ENCODE results near the gene IL21. TPM values are rescaled to one million over a fixed set of nuclear protein-coding genes. Genes with fewer than 3 reads are reported as not detected.

IL21 gene
- polyA plus RNA-seq (2012; ENCODE audit: missing spikeins): not detected

- DNase-seq (ENCODE audit: insufficient read length) (no peak), FAIRE-seq (no peak)
- TF ChIP-seq POLR2AphosphoS5 (IDR thresholded peaks at IDR 0.05; ENCODE audit: low read depth, low read length): no peak
- no peak for TF ChIP-seq TAF1 (IDR thresholded peaks at IDR 0.05; ENCODE audit: borderline replicate concordance, low read depth, low read length)
- TF ChIP-seq POLR2A (IDR thresholded peaks at IDR 0.05; ENCODE audit: low read depth, low read length): no peak
Observed at GRCh38 chr4:122621016-122621507, at the start of gene IL21. Gene IL21, minus strand, starts transcription at chr4:122621066. Its CDS starts 55 bp downstream, at chr4:122621011.

GRCh38 chr4:122669911-122670738, 49.3 kb upstream of the IL21 start:
- DNase-seq (ENCODE audit: insufficient read length): no peak
- TF ChIP-seq POLR2AphosphoS5 (IDR thresholded peaks at IDR 0.05; ENCODE audit: low read depth, low read length) (no peak), POLR2A (IDR thresholded peaks at IDR 0.05; ENCODE audit: low read depth, low read length) (no peak), TAF1 (IDR thresholded peaks at IDR 0.05; ENCODE audit: borderline replicate concordance, low read depth, low read length) (no peak)
- FAIRE-seq: no peak

- TF ChIP-seq TAF1 (IDR thresholded peaks at IDR 0.05; ENCODE audit: borderline replicate concordance, low read depth, low read length): no peak
- no peak for DNase-seq (ENCODE audit: insufficient read length)
- FAIRE-seq: no peak
Observed at GRCh38 chr4:122668241-122668640, 47.4 kb upstream of the IL21 start.

GRCh38 chr4:122666527-122667245, 45.8 kb upstream of the IL21 start:
- DNase-seq (ENCODE audit: insufficient read length) (no peak), FAIRE-seq (no peak)
- TF ChIP-seq TAF1 (IDR thresholded peaks at IDR 0.05; ENCODE audit: borderline replicate concordance, low read depth, low read length) (no peak), POLR2A (IDR thresholded peaks at IDR 0.05; ENCODE audit: low read depth, low read length) (no peak), POLR2AphosphoS5 (IDR thresholded peaks at IDR 0.05; ENCODE audit: low read depth, low read length) (no peak)

- DNase-seq (ENCODE audit: insufficient read length) (no peak), FAIRE-seq (no peak)
- no peak for TF ChIP-seq TAF1 (IDR thresholded peaks at IDR 0.05; ENCODE audit: borderline replicate concordance, low read depth, low read length)
- no peak for TF ChIP-seq POLR2A (IDR thresholded peaks at IDR 0.05; ENCODE audit: low read depth, low read length)
- TF ChIP-seq POLR2AphosphoS5 (IDR thresholded peaks at IDR 0.05; ENCODE audit: low read depth, low read length): no peak
Observed at GRCh38 chr4:122665161-122665929, 44.5 kb upstream of the IL21 start.

- TF ChIP-seq TAF1 (IDR thresholded peaks at IDR 0.05; ENCODE audit: borderline replicate concordance, low read depth, low read length) (no peak), POLR2AphosphoS5 (IDR thresholded peaks at IDR 0.05; ENCODE audit: low read depth, low read length) (no peak), POLR2A (IDR thresholded peaks at IDR 0.05; ENCODE audit: low read depth, low read length) (no peak)
- FAIRE-seq (peak; percentile 46), DNase-seq (ENCODE audit: insufficient read length) (no peak)
Observed at GRCh38 chr4:122663814-122664610, 43.1 kb upstream of the IL21 start.

- TF ChIP-seq POLR2A (IDR thresholded peaks at IDR 0.05; ENCODE audit: low read depth, low read length): no peak
- TF ChIP-seq TAF1 (IDR thresholded peaks at IDR 0.05; ENCODE audit: borderline replicate concordance, low read depth, low read length): no peak
- no peak for TF ChIP-seq POLR2AphosphoS5 (IDR thresholded peaks at IDR 0.05; ENCODE audit: low read depth, low read length)
- DNase-seq (ENCODE audit: insufficient read length): no peak
- no peak for FAIRE-seq
Observed at GRCh38 chr4:122663291-122663690, 42.4 kb upstream of the IL21 start.

GRCh38 chr4:122662701-122663100, 41.8 kb upstream of the IL21 start:
- no peak for FAIRE-seq
- TF ChIP-seq POLR2AphosphoS5 (IDR thresholded peaks at IDR 0.05; ENCODE audit: low read depth, low read length) (no peak), POLR2A (IDR thresholded peaks at IDR 0.05; ENCODE audit: low read depth, low read length) (no peak), TAF1 (IDR thresholded peaks at IDR 0.05; ENCODE audit: borderline replicate concordance, low read depth, low read length) (no peak)
- DNase-seq (ENCODE audit: insufficient read length): no peak

- no peak for TF ChIP-seq TAF1 (IDR thresholded peaks at IDR 0.05; ENCODE audit: borderline replicate concordance, low read depth, low read length)
- no peak for TF ChIP-seq POLR2AphosphoS5 (IDR thresholded peaks at IDR 0.05; ENCODE audit: low read depth, low read length)
- no peak for TF ChIP-seq POLR2A (IDR thresholded peaks at IDR 0.05; ENCODE audit: low read depth, low read length)
- no peak for DNase-seq (ENCODE audit: insufficient read length)
- FAIRE-seq: no peak
Observed at GRCh38 chr4:122661176-122662160, 40.6 kb upstream of the IL21 start.

All from GM12892 (cell line).